ENCODE results near the gene SPTBN4.

Gene SPTBN4

DNA sequence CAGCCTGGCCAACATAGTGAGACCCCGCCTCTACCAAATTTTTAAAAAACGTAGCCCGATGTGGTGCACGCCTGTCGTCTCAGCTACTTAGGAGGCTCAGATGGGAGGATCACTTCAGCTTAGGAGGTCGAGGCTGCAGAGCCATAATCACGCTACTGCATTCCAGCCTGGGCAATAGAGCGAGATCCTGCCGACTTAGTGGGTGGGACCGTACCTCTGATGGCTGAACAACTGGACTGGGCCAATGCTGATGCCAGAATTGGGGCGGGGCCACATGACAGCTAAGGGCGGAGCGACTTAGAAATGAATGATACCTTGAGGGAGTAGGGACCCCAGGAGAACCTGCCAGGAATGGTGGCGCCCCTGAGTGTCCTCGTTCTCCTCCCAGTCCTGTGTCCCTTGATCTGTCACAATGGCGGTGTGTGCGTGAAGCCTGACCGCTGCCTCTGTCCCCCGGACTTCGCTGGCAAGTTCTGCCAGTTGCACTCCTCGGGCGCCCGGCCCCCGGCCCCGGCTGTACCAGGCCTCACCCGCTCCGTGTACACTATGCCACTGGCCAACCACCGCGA is 137.9 kb downstream of the SPTBN4 start:
- DNase-seq (ENCODE audit: low read depth), result no peak

DNA sequence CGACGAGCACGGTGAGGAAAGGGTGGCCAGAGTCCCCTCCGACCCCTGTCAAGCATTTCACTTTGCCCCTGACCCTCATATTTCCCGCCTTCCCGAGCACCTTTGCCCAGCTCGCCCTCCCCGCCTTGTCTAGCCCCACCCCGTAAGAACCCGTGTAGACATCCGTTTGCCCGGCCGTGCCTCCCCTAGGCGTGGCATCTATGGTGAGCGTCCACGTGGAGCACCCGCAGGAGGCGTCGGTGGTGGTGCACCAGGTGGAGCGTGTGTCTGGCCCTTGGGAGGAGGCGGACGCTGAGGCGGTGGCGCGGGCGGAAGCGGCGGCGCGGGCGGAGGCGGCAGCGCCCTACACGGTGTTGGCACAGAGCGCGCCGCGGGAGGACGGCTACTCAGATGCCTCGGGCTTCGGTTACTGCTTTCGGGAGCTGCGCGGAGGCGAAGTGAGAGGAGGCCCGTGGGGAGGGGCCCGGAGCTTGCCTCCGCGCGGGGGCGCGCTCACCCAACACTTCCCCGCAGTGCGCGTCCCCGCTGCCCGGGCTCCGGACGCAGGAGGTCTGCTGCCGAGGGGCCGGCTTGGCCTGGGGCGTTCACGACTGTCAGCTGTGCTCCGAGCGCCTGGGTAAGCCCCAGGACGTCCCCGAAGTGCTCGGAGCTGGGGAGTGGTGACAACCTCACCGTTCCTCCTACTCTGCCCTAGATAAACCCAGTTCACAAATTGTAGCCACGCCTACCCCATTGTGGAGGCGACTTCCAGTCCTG is 138.6 kb downstream of the SPTBN4 start:
- peak; percentile 70 for DNase-seq (ENCODE audit: low read depth)

DNA sequence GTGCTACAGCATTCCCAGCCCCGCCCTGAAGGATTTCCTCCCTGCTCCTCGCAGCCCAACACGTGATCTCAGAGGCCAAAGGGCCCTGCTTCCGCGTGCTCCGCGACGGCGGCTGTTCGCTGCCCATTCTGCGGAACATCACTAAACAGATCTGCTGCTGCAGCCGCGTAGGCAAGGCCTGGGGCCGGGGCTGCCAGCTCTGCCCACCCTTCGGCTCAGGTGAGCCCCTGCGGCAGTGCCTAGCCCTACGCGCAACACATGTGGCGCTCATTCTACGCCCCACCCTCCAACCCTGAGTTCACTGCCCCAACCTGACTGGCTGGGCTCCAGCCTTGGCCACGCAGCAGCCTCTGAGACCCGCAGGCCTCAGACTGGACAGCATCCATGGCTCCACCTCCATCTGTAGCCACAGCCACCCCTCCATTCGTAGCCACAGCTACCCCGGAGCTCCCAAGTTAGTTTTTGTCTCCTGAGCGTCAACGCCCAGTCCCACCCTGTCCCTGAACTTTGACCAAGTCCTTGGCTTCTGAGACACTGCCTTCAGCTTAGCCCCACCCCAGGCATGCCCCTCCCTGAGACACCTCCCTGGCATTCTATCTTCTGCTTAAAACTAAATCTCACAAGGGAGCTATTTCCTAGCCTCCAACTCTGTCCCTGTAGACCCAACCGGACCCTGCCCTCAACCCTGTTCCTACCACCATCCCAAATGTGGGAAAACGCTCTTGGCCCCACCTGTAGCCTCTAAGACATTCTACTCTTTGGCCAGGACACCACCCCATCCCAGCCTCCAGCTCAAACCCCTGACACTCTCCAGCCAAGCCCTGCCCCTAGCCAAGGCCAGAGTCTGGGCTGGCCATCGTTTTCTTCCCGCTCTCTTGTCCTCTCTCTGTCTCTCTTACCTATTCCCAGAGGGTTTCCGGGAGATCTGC is 140.8 kb downstream of the SPTBN4 start:
- no peak for DNase-seq (ENCODE audit: low read depth)

DNA sequence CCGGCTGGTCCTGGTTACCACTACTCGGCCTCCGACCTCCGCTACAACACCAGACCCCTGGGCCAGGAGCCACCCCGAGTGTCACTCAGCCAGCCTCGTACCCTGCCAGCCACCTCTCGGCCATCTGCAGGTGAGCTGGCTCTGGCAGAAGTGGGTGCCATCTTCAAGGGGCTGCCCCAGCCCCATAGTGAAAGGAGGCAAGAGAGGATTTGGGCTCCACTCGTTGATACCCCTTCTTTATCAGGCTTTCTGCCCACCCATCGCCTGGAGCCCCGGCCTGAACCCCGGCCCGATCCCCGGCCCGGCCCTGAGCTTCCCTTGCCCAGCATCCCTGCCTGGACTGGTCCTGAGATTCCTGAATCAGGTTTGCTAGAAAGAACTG is 141.4 kb downstream of the SPTBN4 start:
- DNase-seq (ENCODE audit: low read depth), result no peak

DNA sequence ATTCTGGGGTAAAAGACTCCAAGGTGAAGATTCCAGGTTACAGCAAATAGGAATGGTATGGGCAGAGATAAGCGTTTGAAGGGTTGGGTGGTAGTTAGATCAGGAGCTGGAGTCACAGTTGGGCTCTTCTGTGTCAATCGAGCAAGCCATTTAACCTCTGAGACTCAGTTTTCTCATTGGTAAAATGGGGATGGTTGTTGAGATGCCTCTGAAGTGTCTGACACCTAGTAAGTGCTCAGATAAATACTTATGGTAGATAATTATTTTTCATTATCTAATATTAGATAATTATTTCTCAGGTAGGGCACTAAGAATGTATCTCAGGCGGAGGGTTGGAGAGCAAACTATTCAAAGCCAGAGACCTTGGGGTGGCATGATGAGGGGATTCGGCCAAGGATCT is 142.2 kb downstream of the SPTBN4 start:
- DNase-seq (ENCODE audit: low read depth), result no peak

DNA sequence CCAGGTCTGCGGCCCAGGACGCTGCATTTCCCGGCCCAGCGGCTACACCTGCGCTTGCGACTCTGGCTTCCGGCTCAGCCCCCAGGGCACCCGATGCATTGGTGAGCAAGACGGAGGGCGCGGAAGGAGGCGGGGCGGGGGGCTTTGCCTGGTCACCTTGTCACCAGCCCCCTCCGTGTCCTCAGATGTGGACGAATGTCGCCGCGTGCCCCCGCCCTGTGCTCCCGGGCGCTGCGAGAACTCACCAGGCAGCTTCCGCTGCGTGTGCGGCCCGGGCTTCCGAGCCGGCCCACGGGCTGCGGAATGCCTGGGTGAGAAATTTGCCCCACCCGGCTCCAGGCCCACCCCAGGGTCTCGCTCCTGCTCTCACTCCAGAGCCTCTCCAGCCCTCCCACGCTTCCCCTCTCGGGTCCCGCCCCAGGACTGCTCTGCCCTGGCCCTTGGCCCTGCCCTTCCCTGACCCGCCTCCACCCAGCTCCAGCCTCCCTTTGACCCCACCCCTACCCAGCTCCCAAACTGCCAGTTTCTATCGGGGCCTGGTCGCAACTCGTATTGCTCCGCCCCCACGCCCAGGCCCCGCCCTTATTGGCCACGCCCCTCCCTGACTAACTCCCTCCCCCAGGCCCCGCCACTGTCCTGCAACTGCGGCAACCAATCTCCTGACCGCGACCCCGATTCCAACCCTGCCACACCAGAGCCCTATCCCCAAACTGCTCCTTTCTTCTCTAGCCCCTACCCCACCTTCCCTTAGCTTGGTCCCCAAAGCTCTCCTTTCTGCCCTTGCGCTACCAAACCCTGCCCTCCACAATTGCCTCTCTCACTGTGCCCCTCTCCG is 143.0 kb downstream of the SPTBN4 start:
- DNase-seq (ENCODE audit: low read depth), result peak; percentile 85

DNA sequence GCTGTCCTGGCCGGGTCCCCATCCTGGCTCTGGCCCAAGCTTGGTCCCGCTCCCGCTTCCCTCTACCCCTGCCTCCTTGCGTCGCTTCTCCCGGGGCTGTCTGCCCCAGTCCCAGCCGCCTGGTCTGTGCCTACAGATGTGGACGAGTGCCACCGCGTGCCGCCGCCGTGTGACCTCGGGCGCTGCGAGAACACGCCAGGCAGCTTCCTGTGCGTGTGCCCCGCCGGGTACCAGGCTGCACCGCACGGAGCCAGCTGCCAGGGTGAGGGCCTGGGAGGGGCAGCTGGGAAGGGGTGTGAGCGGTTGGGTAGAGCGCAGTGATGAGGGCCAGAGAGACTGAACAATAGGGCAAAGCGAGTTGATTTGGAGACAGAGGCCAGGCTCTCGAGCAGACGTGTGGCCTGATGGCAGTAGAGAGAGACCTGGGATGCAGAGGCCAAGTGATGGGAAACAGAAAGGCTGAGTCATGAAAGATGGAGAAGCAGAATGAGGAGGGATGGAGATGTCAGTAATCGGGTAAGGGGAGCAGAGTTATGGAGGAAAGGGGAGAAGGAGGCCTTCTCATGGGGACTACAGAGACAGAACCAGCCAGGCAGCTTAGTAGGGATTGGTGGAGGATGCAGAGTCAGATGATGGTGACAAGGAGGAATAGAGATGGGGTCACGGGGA is 143.7 kb downstream of the SPTBN4 start:
- DNase-seq (ENCODE audit: low read depth), result no peak

DNA sequence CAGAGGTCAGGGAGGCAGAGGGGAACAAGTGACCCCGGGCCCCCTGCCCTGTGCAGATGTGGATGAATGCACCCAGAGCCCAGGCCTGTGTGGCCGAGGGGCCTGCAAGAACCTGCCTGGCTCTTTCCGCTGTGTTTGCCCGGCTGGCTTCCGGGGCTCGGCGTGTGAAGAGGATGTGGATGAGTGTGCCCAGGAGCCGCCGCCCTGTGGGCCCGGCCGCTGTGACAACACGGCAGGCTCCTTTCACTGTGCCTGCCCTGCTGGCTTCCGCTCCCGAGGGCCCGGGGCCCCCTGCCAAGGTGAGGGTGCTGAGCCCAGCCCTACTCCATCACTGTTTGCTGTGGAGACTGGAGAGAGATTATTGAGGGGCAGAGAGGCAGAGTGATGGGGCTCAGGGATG is 144.3 kb downstream of the SPTBN4 start:
- DNase-seq (ENCODE audit: low read depth), result no peak

DNA sequence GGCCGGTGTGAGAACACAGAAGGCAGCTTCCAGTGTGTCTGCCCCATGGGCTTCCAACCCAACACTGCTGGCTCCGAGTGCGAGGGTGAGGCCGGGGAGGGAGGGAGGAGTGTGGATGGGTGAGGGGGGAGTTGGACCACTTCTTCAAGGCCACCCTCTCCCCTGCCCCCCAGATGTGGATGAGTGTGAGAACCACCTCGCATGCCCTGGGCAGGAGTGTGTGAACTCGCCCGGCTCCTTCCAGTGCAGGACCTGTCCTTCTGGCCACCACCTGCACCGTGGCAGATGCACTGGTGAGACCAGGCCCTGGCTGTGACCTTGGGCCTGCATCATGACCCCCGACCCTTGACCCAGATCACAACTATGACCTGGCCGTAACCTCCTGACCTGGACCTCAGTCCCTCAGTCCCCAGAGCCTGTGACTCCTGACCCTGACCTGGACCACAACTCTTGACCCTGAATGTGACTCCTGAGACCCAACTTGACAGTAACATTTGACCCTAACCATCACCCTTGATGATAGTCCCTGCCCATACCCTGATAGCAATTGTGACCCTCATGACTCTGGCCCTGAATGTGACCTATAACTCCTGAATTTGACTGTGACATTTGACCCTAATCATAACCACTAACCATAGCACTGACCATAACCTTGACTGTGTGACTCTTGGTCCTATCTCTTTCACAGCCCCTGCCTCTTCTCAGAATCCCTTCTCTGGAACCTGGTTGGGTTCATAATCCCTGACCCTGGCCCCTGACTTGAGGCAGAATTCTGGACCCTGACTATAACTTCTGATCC is 145.3 kb downstream of the SPTBN4 start:
- DNase-seq (ENCODE audit: low read depth), result no peak

DNA sequence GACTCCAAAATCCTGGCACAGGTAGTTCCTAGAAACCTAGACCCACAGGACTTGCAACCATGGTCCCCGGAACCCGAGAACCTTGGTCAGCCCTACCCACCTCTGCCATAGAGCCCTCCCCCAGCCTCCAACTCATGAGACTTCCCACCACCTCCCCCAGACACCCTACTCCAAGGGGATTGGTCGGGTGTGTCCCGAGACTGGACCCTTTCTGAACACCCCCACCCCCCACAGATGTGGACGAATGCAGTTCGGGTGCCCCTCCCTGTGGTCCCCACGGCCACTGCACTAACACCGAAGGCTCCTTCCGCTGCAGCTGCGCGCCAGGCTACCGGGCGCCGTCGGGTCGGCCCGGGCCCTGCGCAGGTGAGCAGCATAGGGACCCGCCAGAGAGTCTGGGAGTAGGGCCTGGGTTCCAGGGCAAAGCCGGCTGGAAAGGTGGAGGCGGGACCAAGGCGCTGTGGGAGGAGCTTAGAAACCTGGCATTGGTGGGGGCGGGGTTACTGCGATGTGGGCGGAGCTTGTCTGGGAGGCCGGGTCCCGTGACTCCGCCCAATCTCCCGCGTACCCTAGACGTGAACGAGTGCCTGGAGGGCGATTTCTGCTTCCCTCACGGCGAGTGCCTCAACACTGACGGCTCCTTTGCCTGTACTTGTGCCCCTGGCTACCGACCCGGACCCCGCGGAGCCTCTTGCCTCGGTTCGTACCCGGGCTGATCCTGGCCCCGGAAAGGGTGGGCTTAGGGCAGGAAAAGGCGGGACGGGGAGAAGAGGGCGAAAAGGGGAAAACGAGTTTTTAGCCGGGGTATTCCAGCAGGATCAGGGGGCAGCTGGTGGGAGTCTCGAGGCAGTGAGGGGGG is 146.3 kb downstream of the SPTBN4 start:
- DNase-seq (ENCODE audit: low read depth), result peak; percentile 70

DNA sequence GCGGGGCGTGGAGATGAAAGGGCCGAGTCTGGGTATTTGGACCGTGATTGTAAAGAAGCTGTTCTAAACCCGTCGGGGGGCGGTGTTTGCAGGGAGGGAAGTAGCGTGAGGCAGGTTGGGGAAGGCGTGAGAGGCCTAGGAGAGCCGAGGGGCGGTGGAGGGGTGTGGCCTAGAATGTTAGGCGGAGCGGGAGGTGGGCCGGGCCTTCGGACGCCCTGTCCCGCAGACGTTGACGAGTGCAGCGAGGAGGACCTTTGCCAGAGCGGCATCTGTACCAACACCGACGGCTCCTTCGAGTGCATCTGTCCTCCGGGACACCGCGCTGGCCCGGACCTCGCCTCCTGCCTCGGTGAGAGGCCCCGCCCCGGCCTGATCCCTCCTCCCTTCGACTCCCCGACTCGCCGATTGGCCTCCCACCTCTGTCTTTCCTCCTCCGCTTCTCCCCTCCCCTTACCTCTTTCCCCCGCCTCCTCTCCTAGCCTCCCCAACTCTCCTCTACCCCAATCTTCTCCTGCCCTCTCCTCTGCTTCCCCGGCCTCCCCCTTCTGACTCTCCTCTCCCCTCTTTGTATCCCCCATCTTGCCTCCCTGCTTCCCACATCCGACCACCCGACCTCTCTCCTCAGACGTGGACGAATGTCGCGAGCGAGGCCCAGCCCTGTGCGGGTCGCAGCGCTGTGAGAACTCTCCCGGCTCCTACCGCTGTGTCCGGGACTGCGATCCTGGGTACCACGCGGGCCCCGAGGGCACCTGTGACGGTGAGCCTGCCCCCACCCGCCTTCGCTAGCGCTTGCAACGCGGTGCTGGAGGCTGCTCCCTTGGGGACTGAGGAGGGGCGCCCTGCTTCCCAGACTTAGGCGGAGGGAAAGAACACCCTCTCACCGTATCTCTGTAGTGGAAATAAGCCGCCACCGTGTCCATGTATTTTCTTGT is 147.2 kb downstream of the SPTBN4 start:
- peak; percentile 93 for DNase-seq (ENCODE audit: low read depth)

DNA sequence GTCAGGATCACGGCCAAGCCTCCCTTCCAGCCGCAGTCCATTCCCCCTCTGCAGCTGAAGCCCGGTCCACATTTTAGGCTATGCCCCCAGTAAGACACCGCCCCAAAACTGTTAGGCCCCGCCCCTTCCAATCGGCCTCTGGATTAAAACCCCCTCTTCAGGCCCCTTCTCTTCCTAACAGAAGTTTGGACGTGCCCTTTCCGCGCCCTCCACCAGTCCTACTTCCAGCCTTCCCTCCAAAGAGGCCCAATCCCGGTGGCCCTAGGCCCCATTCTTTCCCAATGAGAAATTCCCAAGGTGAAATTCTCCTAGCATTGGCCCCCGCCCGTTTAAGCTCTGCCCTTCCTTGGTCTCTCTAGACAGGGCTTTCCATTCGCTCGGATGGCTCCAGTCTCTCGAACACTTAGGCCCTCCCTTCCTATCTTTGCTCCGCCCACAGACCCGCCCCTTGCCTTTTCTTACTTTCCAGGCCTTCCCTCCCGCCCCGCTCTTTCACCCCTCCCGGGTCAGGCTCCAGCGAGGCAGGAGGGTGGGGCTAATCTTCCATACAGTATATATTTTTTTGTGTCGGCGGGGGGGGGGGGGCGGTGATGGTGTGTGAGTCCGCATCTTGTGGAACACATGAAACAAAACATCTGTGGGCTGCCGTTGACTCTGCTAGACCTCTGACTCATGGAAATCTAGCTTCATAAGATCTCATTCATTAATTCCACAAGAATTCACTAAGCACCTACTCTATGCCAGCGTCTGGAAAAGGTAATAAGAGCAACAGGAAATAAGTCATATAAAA is 148.0 kb downstream of the SPTBN4 start:
- DNase-seq (ENCODE audit: low read depth), result peak; percentile 98

DNA sequence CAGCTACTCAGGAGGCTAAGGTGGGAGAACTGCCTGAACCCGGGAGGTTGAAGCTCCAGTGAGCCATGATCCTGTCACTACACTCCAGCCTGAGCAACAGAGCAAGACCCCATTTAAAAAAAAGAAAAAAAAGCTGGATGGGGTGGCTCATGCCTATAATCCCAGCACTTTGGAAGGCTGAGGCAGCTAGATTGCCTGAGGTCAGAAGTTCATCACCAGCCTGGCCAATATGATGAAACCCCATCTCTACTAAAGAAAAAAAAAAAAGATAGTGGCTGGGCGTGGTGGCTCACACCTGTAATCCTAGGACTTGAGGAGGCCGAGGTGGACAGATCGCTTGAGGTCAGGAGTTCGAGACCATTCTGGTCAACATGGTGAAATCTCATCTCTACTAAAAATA is 149.4 kb downstream of the SPTBN4 start:
- no peak for DNase-seq (ENCODE audit: low read depth)

DNA sequence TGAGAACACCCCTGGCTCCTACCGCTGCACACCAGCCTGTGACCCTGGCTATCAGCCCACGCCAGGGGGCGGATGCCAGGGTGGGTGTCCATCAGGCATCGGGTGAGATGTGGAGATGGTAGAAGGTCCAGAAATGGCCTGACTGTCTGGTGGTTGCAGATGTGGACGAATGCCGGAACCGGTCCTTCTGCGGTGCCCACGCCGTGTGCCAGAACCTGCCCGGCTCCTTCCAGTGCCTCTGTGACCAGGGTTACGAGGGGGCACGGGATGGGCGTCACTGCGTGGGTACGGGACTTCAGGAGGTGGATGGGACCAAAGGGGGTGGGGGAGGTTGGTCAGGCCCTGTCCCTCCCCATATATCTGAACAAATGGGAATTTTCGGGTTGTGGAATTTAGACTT is 150.1 kb downstream of the SPTBN4 start:
- no peak for DNase-seq (ENCODE audit: low read depth)

DNA sequence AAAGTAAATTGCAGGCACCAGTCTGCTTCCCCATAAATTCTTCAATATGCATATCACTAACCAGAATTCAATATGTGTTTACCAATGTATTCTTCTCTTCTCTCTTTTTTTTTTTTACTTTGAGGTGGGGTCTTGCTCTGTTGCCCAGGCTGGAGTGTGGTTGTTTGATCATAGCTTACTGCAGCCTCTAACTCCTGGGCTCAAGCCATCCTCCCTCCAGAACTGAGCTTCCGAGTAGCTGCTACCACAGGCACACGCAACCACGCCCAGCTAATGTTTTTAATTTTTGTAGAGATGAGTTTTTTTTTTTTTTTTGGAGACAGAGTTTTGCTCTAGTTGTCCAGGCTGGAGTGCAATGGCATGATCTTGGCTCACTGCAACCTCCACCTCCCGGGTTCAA is 151.2 kb downstream of the SPTBN4 start:
- DNase-seq (ENCODE audit: low read depth), result no peak

DNA sequence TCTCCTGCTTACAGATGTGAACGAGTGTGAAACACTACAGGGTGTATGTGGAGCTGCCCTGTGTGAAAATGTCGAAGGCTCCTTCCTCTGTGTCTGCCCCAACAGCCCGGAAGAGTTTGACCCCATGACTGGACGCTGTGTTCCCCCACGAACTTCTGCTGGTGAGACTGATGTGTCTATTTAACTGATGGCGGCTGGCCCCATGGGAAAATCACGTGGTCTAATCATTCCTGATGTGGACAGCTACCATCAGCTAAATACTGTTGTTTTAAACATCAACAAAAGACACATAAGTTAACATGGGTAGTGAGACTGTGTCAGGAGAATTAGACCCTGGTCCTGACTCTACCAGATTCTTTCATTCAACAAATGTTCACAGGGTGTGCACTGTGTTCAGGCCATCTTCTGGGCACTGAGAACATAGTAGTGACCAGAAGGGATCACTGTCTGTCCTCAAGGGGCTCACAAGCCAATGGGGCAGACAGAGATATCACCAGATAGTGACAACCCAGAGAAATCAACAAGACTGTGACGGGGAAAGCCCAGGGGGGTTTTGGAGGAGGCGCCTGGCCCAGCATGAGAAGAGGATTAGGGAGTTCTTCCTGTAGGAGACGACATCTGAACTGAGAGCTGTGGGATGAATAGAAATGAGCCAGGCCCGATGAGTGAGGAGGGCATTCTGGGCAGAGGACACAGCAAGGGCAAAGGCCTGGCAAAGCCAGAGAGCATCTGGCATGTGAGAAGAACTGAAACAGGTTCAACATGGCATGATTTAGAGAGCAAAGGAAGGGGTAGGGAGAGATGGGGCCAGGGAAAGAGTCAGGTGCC is 152.7 kb downstream of the SPTBN4 start:
- no peak for DNase-seq (ENCODE audit: low read depth)

DNA sequence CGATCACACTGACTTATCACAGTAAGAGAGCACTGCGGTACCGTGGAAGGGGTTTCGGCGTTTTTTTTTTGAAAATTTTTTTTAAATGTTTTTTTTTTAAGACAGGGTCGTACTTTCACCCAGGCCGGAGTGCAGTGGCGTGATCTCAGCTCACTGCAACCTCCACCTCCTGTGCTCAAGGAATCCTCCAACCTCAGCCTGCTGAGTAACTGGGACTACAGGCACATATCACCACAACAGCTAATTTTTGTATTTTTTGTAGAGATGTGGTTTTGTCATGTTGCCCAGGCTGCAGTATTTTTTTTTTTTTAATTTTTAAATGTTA is 153.3 kb downstream of the SPTBN4 start:
- DNase-seq (ENCODE audit: low read depth), result no peak

All from iris pigment epithelial cell (primary cell).